ENCODE data around the gene TMEM79.

The TMEM79 gene, protein sequence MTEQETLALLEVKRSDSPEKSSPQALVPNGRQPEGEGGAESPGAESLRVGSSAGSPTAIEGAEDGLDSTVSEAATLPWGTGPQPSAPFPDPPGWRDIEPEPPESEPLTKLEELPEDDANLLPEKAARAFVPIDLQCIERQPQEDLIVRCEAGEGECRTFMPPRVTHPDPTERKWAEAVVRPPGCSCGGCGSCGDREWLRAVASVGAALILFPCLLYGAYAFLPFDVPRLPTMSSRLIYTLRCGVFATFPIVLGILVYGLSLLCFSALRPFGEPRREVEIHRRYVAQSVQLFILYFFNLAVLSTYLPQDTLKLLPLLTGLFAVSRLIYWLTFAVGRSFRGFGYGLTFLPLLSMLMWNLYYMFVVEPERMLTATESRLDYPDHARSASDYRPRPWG

DNA sequence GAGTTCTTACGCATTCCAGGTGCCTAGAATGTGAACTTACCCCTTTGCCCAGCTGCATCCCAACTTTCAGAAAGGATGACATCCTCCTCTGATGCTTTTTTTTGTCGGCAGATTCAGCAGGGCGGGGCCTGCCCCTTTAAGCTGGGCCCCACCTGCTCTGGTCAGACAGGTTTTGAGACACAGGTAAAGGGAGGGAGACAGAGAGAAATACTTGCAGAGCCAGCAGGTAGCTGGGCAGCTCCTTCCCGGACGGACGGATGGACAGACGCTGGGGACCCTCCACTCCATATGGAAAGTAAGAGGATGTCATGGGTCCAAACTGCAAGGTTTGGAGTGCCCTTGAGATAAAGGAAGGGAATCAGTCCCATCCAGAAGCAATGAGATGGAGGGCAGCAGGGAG is at the start of gene TMEM79:
Gene TMEM79, plus strand, starts transcription at position 214 of the 400 bp plus-strand sequence. CDS start 902 bp downstream, outside the sequence.
- TF ChIP-seq POLR2A (IDR thresholded peaks at IDR 0.05; ENCODE audit: low read length), result no peak
- no peak for DNase-seq

DNA sequence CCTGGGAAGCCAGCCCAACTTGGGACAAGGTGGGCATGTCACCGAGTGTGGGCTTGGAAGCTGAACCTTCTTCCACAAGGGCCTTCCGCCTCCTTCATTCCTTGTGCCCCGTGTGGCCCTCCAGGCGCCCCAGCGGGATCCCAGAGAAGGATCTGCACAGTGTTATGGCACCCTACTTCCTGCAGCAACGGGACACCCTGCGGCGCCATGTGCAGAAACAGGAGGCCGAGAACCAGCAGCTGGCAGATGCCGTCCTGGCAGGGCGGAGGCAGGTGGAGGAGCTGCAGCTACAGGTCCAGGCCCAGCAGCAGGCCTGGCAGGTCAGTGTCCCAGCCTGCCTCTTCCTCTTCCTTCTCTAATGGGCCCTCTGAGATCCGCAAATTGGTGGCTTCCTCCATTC is 48.0 kb upstream of the TMEM79 start:
- DNase-seq, result no peak
- TF ChIP-seq POLR2A (IDR thresholded peaks at IDR 0.05; ENCODE audit: low read length) (no peak), GATA1 (IDR thresholded peaks at IDR 0.05; ENCODE audit: low read depth, low read length) (no peak)

DNA sequence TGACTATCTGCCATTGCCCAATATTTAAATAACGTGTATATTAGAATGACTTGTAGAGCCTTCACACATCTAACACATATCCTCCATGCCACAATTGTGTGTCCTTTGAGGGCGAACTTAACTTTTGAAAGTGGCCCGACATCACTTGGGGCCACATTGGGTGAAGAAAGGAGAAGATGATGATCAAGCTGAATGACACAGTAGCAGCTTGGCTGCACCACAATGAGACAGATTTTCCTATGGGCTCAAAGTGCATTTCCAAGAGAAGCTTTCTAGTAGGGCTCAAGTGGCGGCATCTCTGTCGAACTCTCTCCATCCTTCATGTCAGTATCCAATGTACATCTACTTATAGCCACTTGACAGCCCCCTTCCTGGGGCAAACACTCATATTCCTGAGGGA is 45.9 kb upstream of the TMEM79 start:
- TF ChIP-seq GATA1 (IDR thresholded peaks at IDR 0.05; ENCODE audit: low read depth, low read length), result no peak
- no peak for TF ChIP-seq POLR2A (IDR thresholded peaks at IDR 0.05; ENCODE audit: low read length)
- no peak for DNase-seq

DNA sequence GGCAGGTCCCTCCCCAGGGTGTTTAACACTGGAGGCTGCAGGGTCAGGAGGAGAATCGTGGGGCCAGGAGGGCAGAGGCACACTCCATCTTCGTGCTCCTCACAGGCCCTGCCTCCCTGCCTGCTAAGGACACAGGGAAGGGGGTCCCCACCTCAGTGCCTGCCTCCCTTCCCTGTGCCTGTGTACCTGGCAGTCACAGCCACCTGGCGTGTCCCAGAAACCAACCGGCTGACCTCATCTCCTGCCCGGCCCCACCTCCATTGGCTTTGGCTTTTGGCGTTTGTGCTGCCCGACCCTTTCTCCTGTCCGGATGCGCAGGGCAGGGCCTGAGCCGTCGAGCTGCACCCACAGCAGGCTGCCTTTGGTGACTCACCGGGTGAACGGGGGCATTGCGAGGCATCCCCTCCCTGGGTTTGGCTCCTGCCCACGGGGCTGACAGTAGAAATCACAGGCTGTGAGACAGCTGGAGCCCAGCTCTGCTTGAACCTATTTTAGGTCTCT is 42.8 kb upstream of the TMEM79 start:
- TF ChIP-seq POLR2A (IDR thresholded peaks at IDR 0.05; ENCODE audit: low read length), result no peak
- no peak for TF ChIP-seq GATA1 (IDR thresholded peaks at IDR 0.05; ENCODE audit: low read depth, low read length)
- no peak for DNase-seq

DNA sequence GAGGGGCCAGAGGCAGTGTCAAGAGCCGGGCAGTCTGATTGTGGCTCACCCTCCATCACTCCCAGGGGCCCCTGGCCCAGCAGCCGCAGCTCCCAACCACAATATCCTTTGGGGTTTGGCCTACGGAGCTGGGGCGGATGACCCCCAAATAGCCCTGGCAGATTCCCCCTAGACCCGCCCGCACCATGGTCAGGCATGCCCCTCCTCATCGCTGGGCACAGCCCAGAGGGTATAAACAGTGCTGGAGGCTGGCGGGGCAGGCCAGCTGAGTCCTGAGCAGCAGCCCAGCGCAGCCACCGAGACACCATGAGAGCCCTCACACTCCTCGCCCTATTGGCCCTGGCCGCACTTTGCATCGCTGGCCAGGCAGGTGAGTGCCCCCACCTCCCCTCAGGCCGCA is 42.2 kb upstream of the TMEM79 start, which contains the start of gene BGLAP:
Gene BGLAP, plus strand, starts transcription at position 259 of the 400 bp plus-strand sequence. Its CDS starts 48 bp downstream, at position 307.
- DNase-seq, result no peak
- no peak for TF ChIP-seq GATA1 (IDR thresholded peaks at IDR 0.05; ENCODE audit: low read depth, low read length)
- TF ChIP-seq POLR2A (IDR thresholded peaks at IDR 0.05; ENCODE audit: low read length), result no peak

DNA sequence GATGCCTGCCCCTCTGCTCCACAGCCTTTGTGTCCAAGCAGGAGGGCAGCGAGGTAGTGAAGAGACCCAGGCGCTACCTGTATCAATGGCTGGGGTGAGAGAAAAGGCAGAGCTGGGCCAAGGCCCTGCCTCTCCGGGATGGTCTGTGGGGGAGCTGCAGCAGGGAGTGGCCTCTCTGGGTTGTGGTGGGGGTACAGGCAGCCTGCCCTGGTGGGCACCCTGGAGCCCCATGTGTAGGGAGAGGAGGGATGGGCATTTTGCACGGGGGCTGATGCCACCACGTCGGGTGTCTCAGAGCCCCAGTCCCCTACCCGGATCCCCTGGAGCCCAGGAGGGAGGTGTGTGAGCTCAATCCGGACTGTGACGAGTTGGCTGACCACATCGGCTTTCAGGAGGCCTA is 41.4 kb upstream of the TMEM79 start:
- TF ChIP-seq GATA1 (IDR thresholded peaks at IDR 0.05; ENCODE audit: low read depth, low read length) (no peak), POLR2A (IDR thresholded peaks at IDR 0.05; ENCODE audit: low read length) (no peak)
- no peak for DNase-seq

DNA sequence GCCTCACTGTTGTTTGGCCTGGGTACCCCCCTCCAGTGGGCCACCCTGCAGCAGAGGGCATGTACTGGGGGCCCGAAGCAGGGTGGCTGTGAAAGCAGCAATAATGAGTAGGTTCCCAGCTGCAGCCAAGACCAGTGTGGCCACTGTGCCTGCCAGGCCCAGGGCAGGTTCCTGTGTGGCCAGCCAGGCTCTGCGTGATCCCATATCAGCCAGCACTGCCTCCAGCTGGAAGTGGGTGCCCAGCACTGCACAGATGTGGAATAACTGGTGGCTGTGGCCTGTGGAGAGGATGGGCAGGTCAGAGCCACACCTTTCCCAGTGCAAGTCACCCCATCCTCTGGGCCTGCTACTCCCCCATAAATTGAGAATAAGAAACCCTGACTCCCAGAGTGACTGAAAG is 40.0 kb upstream of the TMEM79 start:
- DNase-seq, result no peak
- no peak for TF ChIP-seq GATA1 (IDR thresholded peaks at IDR 0.05; ENCODE audit: low read depth, low read length)
- no peak for TF ChIP-seq POLR2A (IDR thresholded peaks at IDR 0.05; ENCODE audit: low read length)

DNA sequence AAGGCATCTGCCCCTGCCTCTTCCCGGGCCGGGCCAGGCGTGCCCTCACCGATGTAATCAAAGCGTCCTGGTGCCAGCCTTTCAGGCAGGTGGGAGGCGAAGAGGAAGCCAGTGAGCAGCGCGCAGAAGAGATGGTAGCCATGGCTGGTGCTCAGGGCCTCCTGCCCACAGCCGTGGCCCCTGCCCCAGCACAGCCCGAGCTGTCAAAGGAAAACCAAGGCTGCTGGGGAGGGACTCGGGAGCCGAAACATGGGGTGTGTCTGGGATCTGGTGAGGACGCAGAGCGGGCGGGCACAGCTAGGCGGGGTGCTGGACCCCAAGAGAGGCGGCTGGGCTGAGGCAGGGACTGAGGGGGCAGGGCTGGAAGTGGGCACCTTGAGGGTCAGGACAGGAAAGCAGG is 39.4 kb upstream of the TMEM79 start:
- DNase-seq, result no peak
- no peak for TF ChIP-seq POLR2A (IDR thresholded peaks at IDR 0.05; ENCODE audit: low read length)
- no peak for TF ChIP-seq GATA1 (IDR thresholded peaks at IDR 0.05; ENCODE audit: low read depth, low read length)

DNA sequence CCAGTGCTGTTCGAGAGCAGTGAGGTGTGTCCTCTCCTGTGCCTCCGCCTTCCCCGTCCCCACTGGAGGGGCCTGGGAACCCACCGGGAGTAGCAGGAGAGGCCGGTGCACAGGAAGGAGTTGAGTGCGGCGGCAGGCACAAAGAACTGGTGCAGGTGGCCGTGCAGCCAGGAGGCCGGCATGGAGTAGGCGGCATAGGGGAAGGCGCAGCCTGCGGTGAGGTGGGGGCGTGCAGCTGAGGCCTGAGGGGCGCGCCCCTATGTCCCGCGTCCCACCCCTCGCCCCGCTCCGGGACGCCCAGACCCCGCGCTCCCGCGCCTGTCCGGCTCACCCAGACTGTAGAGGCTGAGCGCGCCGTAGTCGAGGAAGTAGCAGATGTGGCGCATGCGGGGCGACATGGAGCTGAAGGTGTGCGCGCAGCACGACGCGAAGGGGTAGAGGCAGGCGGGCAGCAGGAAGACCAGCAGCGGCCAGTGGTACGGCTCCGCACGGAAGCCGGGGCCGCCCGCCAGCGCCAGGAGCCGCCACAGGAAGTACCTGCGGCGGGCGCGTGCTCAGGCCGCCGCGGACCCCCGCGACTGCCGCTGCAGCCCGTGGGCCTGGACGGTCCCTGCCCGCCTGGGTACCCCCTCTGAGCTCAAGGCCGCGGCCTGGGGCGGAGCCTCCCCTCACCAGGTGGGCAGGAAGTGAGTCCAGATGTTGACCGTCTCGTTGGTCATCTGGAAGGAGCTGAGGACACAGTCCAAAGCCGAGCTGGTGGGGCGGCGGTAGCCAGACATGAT is 38.5 kb upstream of the TMEM79 start:
- DNase-seq, result peak; percentile 32 to 45

DNA sequence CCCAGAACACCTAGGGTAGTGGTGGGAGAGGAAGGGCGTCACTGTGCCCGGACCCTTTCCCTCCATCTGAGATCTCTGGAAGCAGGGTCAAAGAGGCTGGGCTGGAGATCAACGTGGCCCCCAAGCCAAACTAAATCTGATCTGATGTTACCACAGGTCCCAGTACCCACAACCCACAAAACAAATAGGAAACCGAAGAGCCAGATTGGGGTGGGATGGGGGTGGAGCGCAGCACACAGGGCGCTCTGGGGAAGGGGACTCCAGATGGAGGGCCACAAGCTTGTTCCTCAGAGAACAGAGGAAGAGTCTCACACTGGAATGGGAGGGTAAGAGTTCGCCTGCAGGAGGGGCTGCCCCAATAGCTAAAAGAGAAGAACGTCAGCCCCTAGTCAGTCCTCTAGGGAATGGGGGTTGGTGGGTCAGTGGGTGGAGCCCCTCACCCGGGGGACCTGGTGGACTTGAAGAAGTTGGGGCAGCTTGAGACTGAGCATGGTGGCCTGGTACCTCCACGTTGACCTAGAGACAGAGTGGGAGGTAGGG is 37.8 kb upstream of the TMEM79 start:
- TF ChIP-seq GATA1 (IDR thresholded peaks at IDR 0.05; ENCODE audit: low read depth, low read length) (no peak), POLR2A (IDR thresholded peaks at IDR 0.05; ENCODE audit: low read length) (no peak)
- no peak for DNase-seq

More for the DNA sequence above, 38.5 kb upstream of the TMEM79 start:
- no peak for TF ChIP-seq POLR2A (IDR thresholded peaks at IDR 0.05; ENCODE audit: low read length)
- no peak for TF ChIP-seq GATA1 (IDR thresholded peaks at IDR 0.05; ENCODE audit: low read depth, low read length)

DNA sequence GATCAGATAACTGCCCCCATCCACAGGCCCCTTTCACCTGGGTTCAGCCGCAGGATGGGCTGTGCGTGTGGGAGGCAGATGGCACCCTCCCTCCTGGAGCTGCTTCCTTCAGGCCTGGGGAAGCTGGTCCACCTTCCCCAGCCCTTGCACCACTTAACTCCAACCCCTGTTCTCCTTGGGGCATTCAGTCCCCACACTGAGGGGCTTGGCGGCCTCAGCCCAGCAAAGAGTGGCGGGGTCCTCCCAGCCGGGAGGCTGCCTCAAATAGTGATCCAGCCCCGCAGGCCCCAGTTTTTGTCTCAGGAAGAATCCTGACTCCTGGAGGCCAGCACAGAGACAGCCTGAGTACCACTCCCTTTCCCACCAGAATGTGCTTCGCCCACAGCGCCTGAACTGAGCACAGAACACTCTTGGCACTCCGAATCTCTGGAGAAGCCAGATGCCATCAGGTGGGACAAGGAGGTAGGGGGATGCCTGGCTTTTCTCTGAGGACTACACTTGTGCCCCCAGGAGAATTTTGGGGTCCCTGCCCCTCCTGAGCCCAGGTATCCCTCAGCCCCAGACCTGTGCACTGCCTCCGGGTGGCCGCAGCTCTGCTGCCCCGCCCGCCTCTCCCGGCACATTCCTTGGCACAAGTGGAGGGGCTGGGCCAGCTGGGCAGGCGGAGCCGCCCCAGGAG is 37.2 kb upstream of the TMEM79 start:
- TF ChIP-seq GATA1 (IDR thresholded peaks at IDR 0.05; ENCODE audit: low read depth, low read length), result no peak
- TF ChIP-seq POLR2A (IDR thresholded peaks at IDR 0.05; ENCODE audit: low read length), result no peak
- DNase-seq, result no peak

DNA sequence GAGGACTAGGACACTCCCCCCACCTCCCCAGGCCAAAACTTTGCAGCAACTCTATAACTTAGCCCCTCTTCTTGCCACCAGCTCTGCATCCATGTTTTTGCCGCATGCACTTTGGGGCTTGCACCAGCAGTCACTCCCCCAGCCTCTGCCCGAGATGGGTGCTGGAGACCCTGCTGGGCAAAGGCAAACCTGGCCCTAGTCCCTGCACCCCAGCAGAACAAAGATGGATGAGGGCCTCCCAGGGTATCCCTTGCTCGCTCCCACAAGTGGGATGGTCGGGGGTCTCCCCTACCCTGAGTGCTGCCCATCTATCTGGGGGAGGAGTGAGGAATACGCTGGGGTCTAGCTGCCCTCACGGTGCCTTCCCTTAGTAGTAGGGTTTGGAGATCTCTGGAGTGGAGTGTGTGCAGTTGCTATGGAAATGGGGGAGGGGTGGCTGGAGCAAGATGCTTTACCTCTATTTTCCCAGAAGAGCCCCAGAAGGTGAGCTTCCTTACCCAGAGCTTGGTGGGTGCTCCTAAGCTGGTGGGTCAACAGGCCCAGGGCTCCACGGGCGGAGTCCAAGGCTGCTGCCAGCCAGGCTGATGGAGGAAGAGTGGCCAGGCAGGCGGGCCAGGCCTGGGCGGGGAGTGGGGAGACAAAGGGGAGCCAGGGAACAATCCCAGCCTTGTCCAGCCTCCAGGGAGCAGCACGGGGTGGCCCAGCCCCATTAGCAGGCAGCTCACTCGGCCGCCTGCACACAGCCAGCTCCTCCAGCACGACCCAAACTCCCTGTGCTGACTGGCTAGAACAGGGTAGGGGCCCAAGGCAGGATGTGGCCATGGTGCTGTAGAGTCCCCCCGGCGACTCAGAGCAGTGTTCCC is 36.4 kb upstream of the TMEM79 start, which contains the start of gene PAQR6:
Gene PAQR6, minus strand, starts transcription at position 597 of the 863 bp plus-strand sequence. CDS start 1,325 bp downstream, outside the sequence.
- no peak for TF ChIP-seq POLR2A (IDR thresholded peaks at IDR 0.05; ENCODE audit: low read length)
- no peak for TF ChIP-seq GATA1 (IDR thresholded peaks at IDR 0.05; ENCODE audit: low read depth, low read length)

DNA sequence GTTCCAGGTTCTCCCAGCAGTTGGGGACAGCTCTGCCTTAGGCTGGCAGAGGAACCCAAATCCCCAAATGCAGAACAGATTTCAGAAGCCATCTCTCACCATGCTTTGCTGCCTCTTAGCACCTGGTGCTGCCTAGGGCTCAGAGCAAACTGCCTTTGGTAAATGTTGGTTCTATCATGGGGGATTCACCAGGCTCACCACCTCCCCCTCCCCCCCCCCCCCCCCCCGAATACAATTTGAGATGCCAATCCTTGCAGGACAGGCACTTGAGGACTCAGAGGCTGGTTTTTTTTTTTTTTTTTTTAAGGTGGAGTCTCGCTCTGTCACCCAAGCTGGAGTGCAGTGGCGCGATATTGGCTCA is 35.8 kb upstream of the TMEM79 start:
- TF ChIP-seq POLR2A (IDR thresholded peaks at IDR 0.05; ENCODE audit: low read length) (no peak), GATA1 (IDR thresholded peaks at IDR 0.05; ENCODE audit: low read depth, low read length) (no peak)
- DNase-seq, result no peak

More for the DNA sequence above, 36.4 kb upstream of the TMEM79 start, which contains the start of gene PAQR6:
- no peak for DNase-seq

Measured in erythroblast (primary cell).